ENCODE data around the gene PROB1.

Gene PROB1

GRCh38 chr5:139378101-139378825, 16.6 kb downstream of the PROB1 start:
- no peak overlapping the region for H3K4me3 ChIP-seq (replicated peaks; ENCODE audit: low read depth, low read length)
- no peak for DNase-seq (ENCODE audit: extremely low read depth, low read depth)
- TF ChIP-seq, protein P1, sequence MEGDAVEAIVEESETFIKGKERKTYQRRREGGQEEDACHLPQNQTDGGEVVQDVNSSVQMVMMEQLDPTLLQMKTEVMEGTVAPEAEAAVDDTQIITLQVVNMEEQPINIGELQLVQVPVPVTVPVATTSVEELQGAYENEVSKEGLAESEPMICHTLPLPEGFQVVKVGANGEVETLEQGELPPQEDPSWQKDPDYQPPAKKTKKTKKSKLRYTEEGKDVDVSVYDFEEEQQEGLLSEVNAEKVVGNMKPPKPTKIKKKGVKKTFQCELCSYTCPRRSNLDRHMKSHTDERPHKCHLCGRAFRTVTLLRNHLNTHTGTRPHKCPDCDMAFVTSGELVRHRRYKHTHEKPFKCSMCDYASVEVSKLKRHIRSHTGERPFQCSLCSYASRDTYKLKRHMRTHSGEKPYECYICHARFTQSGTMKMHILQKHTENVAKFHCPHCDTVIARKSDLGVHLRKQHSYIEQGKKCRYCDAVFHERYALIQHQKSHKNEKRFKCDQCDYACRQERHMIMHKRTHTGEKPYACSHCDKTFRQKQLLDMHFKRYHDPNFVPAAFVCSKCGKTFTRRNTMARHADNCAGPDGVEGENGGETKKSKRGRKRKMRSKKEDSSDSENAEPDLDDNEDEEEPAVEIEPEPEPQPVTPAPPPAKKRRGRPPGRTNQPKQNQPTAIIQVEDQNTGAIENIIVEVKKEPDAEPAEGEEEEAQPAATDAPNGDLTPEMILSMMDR (IDR thresholded peaks at IDR 0.05; ENCODE audit: low read depth, low read length, missing control alignments), result no peak

DNA sequence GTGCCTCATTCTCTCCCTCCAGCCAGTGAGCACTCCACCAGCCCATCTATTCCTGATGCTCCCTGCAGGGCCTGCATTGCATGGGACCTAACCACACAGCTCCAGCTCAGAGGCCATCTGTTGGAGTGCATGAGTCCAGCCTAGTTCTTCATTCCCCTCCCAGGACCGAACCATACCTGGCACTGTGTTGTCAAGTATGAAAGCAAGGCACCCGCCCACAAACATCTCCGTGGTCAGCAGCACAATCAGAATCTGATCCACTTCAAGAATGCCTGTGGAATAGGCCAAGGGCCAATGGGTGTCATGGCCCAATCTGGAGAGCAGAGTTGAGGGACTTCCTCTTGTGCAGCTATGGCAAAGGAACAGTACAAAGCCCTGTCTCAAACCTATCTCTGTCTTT, 17.7 kb downstream of the PROB1 start:
- no peak overlapping the region for H3K4me3 ChIP-seq (replicated peaks; ENCODE audit: low read depth, low read length)
- DNase-seq (ENCODE audit: extremely low read depth, low read depth), result no peak
- TF ChIP-seq, protein P1 (IDR thresholded peaks at IDR 0.05; ENCODE audit: low read depth, low read length, missing control alignments), result no peak

- TF ChIP-seq, protein P1 (IDR thresholded peaks at IDR 0.05; ENCODE audit: low read depth, low read length, missing control alignments), result no peak
- DNase-seq (ENCODE audit: extremely low read depth, low read depth), result no peak
- H3K4me3 ChIP-seq (replicated peaks; ENCODE audit: low read depth, low read length), result no peak overlapping the region
Observed at GRCh38 chr5:139376364-139376763, 18.5 kb downstream of the PROB1 start.

DNA sequence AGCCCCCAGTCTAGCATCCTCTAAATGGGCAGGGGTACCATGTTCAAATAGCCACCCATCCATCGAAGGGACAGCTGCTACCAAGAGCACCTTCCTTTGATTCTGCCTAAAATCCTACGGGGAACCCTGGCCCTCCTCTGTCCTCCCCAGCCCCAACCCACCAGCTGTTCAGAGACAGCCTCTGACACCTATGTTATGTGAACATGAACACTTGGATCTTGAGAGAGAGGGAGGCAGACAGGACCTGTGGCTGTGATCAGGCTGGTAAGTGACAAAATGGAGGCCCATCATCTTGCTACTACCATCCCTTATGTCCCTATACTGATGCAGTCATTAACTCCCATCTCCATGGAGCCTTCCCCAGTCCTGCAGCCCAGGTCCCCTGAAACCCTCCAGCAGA, 20.0 kb downstream of the PROB1 start:
- no peak for DNase-seq (ENCODE audit: extremely low read depth, low read depth)
- TF ChIP-seq, protein P1 (IDR thresholded peaks at IDR 0.05; ENCODE audit: low read depth, low read length, missing control alignments), result no peak
- no peak overlapping the region for H3K4me3 ChIP-seq (replicated peaks; ENCODE audit: low read depth, low read length)

DNA sequence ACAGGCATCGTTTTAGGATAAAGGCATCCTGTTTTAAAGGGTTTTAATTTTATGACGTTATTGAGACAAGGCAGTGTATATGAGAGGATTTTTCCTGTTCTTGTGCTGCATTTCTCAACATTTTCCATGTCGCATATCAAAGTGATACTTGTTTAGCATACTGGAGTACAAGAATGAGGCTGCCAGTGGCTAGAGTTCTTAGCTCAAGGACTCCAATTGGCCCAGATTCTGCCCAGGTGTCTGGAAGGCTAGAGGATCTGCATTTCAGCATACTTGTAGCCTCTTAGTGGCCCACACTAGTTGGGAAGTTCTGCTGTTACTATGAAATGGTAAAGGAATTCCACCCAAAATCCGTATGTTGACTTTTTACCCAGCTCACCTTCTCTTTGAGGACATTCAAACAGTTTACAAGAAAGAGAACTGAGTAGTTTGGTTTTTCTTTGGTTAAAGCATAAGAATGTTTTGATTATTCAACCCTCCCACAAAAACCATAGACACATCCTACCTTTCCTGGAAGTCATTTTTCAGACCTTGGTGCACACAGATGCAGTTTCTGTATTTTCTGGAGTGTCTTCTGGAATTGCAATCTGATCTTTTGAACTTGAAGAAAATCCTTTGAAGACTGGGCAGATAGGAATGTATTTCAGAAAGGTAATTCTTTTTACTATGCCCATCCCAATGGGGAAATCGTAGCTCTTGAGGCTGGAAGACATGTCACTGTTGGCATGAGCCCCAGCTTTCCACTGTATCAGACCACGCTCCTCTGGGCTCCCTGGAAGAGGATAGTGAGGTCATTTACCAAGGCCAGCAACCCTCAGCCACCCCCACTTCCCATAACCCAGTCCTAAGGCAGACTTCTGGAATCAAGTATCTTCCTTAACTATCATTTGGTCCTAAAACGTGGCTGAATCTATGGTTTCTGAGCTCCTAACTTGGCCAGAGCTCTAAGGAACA, 23.1 kb downstream of the PROB1 start:
- no peak for DNase-seq (ENCODE audit: extremely low read depth, low read depth)
- no peak overlapping the region for H3K4me3 ChIP-seq (replicated peaks; ENCODE audit: low read depth, low read length)
- TF ChIP-seq, protein P1 (IDR thresholded peaks at IDR 0.05; ENCODE audit: low read depth, low read length, missing control alignments), result no peak

DNA sequence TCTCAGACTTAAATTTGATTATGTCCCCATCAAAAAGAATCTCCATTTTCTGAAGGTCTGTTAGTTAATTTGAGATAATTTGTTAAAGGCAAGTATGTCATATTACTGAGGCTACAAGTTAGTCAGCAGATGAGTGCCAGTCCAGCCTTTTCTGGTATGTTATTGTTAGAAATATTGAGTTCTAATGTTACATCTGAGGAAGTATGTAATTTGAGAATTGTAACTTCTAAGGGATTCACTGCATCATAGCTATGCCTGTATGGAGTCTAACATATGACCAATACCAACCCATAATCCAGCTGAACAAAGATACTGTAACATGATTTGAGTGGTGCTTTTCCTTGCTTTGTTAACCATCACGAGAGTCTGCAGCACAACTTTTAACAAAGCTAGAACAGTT, 25.7 kb downstream of the PROB1 start:
- H3K4me3 ChIP-seq (replicated peaks; ENCODE audit: low read depth, low read length), result no peak overlapping the region
- DNase-seq (ENCODE audit: extremely low read depth, low read depth), result no peak
- TF ChIP-seq, protein P1 (IDR thresholded peaks at IDR 0.05; ENCODE audit: low read depth, low read length, missing control alignments), result no peak

All from HFF-Myc (cell line).